Hepatocyte (in vitro differentiated cells): Measurements from ENCODE around the gene C2orf68.

Experiments
- EZH2 ChIP-seq: fragments of 200-600 bp; sonication (generic); IDR thresholded peaks from 2 replicates; pipeline ENCODE4 v1.6.1; 2016; ENCODE audit warnings: antibody characterized with exemption, mild to moderate bottlenecking, borderline replicate concordance
- TF ChIP-seq, protein P1 (sequence below): fragments of 200-600 bp; sonication (generic); IDR thresholded peaks from 2 replicates; pipeline ENCODE4 v1.5.1; 2016; ENCODE audit warnings: antibody characterized with exemption, mild to moderate bottlenecking; ENCODE audit not compliant: poor library complexity

DNA sequence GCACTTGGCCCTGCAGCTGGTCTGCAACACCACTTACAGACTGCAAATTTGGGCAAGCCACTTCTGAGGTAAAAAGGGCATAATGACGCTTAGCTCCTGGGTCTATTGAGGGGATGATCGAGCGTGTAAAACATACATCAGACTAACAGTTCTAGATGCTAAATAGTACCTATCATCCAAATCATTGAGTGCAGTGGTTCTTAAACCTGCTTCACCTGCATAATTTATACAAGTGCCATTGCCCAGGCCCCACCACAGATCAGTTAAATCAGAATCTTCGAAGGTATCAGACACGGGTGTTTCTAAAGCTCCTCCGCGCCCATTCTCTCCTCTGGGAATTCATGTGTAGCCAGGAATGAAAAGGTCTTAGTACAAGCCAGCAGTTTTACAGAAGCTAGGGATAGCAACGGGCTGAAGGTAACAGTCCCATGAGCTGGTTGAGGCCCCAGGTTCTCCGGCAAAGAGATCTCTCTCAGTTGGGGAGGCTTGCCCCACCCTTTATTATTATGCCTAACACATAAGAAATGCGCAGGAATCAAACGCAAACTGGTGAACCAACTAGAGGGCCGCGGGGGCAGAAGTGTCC is 17.1 kb downstream of the C2orf68 start:
- TF ChIP-seq, protein P1, sequence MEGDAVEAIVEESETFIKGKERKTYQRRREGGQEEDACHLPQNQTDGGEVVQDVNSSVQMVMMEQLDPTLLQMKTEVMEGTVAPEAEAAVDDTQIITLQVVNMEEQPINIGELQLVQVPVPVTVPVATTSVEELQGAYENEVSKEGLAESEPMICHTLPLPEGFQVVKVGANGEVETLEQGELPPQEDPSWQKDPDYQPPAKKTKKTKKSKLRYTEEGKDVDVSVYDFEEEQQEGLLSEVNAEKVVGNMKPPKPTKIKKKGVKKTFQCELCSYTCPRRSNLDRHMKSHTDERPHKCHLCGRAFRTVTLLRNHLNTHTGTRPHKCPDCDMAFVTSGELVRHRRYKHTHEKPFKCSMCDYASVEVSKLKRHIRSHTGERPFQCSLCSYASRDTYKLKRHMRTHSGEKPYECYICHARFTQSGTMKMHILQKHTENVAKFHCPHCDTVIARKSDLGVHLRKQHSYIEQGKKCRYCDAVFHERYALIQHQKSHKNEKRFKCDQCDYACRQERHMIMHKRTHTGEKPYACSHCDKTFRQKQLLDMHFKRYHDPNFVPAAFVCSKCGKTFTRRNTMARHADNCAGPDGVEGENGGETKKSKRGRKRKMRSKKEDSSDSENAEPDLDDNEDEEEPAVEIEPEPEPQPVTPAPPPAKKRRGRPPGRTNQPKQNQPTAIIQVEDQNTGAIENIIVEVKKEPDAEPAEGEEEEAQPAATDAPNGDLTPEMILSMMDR, result no peak
- no peak for TF ChIP-seq EZH2
